DMS114 treated with DMSO at 0.1 percent for 48 hours (cell line): Measurements from ENCODE around the gene CFB.
"Not testable (repeated sequence)": the region's sequence is repeated elsewhere in the genome, so short reads cannot be mapped to it uniquely, and the experiment has no call there.

Experiments used
- DNase-seq: peaks from one replicate; lab custom pipeline; 2025; ENCODE audit not compliant: unreplicated experiment; lab: John Stamatoyannopoulos, UW

Gene CFB

GRCh38 chr6:31911826-31912585 is 33.9 kb upstream of the CFB start:
- no peak for DNase-seq

GRCh38 chr6:31915351-31915750 is 30.5 kb upstream of the CFB start:
- DNase-seq, result no peak

DNA sequence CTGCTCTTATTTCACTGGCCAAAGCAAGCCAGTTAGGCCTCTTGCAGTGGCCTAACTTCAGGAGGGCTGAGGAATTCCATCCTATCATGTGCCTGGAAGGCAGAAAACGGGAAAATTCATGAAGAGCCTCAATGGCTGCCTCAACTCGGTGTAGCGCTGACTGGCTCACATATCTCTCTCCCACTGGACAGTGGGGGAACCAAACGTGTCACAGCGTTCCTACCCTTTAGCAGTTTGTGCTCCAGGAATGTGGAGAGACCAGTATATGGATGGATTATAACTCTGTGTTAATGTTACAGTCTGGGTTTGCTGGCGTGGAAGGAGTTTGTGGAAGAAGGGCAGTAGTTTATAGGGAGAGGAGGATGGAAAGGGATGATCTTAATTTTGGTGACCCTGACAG is 30.1 kb upstream of the CFB start:
- no peak for DNase-seq

- no peak for DNase-seq
These were observed 27.7 kb upstream of the CFB start for GRCh38 chr6:31918069-31918720.

DNA sequence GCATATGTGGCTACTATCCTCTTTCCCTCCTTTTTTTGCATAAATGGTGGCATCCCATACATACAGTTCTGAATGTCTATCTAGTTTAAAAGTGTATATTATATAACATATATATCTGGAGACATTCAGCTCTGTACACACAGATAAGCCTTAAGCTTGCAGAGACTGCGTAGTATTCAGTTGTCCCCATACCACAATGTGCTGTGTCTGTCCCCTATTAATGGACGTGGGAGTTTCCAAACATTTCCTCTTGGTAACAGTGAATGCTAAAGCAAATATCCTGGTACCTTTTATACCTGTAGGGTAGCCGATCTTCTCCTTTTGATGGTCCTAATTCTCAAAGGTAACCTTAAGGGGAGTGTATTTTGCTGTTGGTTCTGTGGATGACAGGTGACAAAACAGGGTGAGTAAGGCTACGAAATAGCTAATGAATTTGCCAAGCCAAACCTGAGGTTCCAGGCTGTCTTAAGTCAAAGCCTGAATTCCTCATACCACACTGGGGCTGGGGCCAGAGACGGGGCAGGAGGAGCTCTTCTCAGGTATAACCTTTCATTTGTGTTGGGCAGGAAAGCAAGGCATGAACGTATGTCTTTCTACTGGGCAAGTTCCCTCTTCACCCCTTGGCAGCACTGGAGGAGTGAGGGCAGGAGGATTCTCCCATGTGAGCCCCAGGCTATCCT is 26.1 kb upstream of the CFB start:
- no peak for DNase-seq

GRCh38 chr6:31920811-31921210 is 25.1 kb upstream of the CFB start:
- no peak for DNase-seq

DNA sequence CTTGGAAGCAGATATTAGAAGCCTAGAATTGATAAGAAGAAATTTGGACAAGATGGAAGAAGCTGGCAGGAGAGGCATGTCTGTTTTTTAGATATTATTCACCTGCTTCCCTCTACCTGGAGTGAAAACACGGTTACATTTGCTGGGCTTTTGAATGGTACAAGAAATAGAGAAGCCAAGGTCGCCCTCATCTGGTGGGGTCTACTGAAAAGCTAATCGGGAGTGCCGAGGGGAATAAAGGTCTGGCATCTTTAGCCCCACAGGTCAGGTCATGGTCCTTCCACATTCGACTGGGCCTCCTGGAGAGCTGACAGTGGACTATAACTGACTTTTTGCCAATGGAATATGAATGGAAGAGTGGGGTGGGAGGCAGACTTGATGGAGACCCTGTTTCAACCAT is 23.0 kb upstream of the CFB start:
- DNase-seq, result no peak

DNA sequence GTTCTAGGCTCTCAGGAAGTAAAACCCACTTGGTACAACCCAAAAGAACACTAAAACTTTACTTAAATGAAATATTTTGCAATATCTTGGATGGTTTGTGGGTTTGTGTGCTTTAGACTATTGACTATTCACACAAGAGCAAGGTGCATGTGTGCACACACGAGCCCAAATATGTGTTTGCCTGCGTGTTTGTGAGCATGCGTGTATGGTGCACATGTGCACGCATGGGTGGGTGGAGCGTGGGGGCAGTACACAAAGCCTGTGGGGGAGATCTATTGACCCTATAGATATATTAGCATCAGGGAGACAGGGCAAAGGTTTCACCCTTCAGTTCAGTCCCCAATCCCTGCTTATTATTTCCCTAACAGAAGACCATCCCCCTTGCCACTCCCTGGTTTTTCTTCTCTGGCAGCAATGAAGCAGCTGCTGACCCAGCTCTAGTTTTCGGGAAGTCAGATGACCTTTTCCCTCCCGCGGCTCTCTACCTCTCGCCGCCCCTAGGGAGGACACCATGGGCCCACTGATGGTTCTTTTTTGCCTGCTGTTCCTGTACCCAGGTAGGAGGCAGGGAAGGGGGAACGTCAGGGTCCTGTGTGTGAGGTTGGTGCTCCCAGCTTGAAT is 18.5 kb upstream of the CFB start, which contains the start of gene C2:
C2 (plus strand) TSS at position 476 of the 621 bp plus-strand sequence; CDS start at position 512, 36 bp downstream.
- no peak for DNase-seq

DNA sequence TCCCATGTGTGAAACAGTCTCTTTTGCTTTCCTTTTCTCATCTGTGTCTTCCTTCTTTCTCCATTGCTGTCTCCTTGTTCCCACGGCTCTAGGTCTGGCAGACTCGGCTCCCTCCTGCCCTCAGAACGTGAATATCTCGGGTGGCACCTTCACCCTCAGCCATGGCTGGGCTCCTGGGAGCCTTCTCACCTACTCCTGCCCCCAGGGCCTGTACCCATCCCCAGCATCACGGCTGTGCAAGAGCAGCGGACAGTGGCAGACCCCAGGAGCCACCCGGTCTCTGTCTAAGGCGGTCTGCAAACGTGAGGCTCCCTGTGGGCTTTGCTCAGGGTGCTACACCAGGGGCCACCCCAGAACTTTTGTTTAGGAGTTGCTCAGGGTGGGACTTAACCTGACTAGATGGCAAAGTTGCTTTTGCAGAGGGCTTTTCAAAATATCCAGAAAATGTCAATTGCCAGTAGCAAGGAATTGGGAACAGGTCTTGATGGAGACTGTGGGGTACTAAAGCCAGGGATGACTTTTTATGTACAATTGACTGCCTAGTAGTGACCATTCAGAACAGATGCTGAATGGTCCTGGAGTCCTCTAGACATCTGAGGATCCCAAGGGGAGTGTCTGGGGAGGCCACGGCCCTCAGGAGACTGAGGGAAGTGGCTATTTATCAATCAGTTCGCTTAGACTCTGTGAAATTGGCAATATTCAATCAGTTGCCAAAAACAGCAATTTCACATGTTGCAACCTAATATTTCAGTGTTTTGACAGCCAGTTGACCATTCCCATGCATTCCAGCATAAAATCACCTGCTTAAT is 17.8 kb upstream of the CFB start:
- DNase-seq, result no peak

DNA sequence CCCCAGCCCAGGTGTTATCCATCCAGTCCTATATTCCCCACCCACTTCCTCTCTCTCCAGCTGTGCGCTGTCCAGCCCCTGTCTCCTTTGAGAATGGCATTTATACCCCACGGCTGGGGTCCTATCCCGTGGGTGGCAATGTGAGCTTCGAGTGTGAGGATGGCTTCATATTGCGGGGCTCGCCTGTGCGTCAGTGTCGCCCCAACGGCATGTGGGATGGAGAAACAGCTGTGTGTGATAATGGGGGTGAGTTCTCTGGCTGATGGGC is 17.3 kb upstream of the CFB start:
- no peak for DNase-seq

- DNase-seq, result no peak
These were observed 14.9 kb upstream of the CFB start for GRCh38 chr6:31930962-31931361.

- not testable (repeated sequence) for DNase-seq
These were observed 13.8 kb upstream of the CFB start for GRCh38 chr6:31932137-31932536.

GRCh38 chr6:31933537-31933936 is 12.4 kb upstream of the CFB start:
- DNase-seq, result no peak

GRCh38 chr6:31935021-31935420 is 10.9 kb upstream of the CFB start:
- no peak for DNase-seq

- DNase-seq, result no peak
These were observed 10.1 kb upstream of the CFB start for GRCh38 chr6:31935823-31936222.

GRCh38 chr6:31940256-31940664 is 5.6 kb upstream of the CFB start:
- DNase-seq, result no peak

DNA sequence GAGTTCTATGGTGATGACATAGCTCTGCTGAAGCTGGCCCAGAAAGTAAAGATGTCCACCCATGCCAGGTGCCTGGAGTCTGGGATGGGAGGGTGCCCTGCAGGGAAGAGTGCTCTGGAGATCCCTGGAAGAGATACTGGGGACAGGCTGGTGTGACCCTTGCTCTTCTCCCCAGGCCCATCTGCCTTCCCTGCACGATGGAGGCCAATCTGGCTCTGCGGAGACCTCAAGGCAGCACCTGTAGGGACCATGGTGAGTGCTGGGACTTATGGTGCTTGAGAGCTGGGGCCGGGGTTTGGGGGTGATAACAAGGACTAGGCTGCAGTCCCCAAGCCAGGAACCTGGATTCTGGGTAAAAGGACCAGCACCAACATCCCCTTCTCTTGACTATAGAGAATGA is 2.2 kb upstream of the CFB start:
- no peak for DNase-seq

- no peak for DNase-seq
These were observed 765 bp upstream of the CFB start for GRCh38 chr6:31945154-31945506.

- DNase-seq, result no peak
These were observed 533 bp downstream of the CFB start for GRCh38 chr6:31946370-31946885.

- DNase-seq, result no peak
These were observed 1.3 kb downstream of the CFB start for GRCh38 chr6:31947070-31947675.

GRCh38 chr6:31947864-31948263 is 2.0 kb downstream of the CFB start:
- DNase-seq, result no peak
